Endodermal cell (in vitro differentiated cells): ENCODE results near the gene SLC22A24. TPM values are rescaled to one million over a fixed set of nuclear protein-coding genes. Genes with fewer than 3 reads are reported as not detected.

Experiments
- DNase-seq: peaks from one replicate; pipeline ENCODE4 v3.0.0-alpha.2; 2017
- H3K27ac ChIP-seq: 2 replicates; pipeline ENCODE4 v1.5.1; 2013; ENCODE audit warnings: mild to moderate bottlenecking, low read depth, low read length, moderate library complexity
- H3K27me3 ChIP-seq: 2 replicates; pipeline ENCODE4 v1.6.1; 2013; ENCODE audit warnings: mild to moderate bottlenecking, low read length, moderate library complexity; ENCODE audit not compliant: insufficient read depth, control insufficient read depth, poor library complexity, severe bottlenecking
- H3K36me3 ChIP-seq: 2 replicates; pipeline ENCODE4 v1.7.0; 2013; ENCODE audit warnings: mild to moderate bottlenecking, low read length, moderate library complexity; ENCODE audit not compliant: control insufficient read depth, insufficient read depth
- H3K4me1 ChIP-seq: one replicate; pipeline ENCODE4 v1.7.0; 2013; ENCODE audit warnings: low read length; ENCODE audit not compliant: control insufficient read depth, insufficient read depth
- H3K4me3 ChIP-seq: 2 replicates; pipeline ENCODE4 v1.5.1; 2013; ENCODE audit warnings: mild to moderate bottlenecking, low read length, moderate library complexity
- H3K9ac ChIP-seq: 2 replicates; pipeline ENCODE4 v1.6.1; 2013; ENCODE audit warnings: mild to moderate bottlenecking, low read length, moderate library complexity; ENCODE audit not compliant: poor library complexity, severe bottlenecking; ENCODE audit errors: extremely low read depth
- H3K9me3 ChIP-seq: 2 replicates; pipeline ENCODE4 v1.6.1; 2013; ENCODE audit warnings: mild to moderate bottlenecking, low read length, moderate library complexity; ENCODE audit not compliant: control insufficient read depth
- H3K27ac Mint-ChIP-seq: 2 replicates; pipeline ENCODE4 v1.8.0; 2020; ENCODE audit warnings: mixed read lengths
- H3K27me3 Mint-ChIP-seq: 2 replicates; pipeline ENCODE4 v1.8.0; 2021; ENCODE audit warnings: mild to moderate bottlenecking, mixed read lengths; ENCODE audit not compliant: insufficient read depth
- H3K36me3 Mint-ChIP-seq: 2 replicates; pipeline ENCODE4 v1.8.0; 2020; ENCODE audit warnings: low read depth, mixed read lengths
- H3K4me1 Mint-ChIP-seq: 2 replicates; pipeline ENCODE4 v1.8.0; 2020; ENCODE audit warnings: mixed read lengths
- H3K4me3 Mint-ChIP-seq: 2 replicates; pipeline ENCODE4 v1.8.0; 2020; ENCODE audit warnings: mild to moderate bottlenecking, moderate library complexity, mixed read lengths
- H3K9me3 Mint-ChIP-seq: 2 replicates; pipeline ENCODE4 v1.8.0; 2020; ENCODE audit warnings: mild to moderate bottlenecking, mixed read lengths
- CTCF ChIP-seq: fragments of 200-600 bp; sonication (generic); conservative IDR thresholded peaks from 2 replicates; pipeline ENCODE4 v1.5.0; 2021; ENCODE audit warnings: antibody characterized with exemption, mild to moderate bottlenecking
- WGBS, 2 experiments: methylation state at CpG; one replicate each; pipeline versions ENCODE4 v1.1.5 to v1.1.7; 2013; ENCODE audit warnings: missing lambda C conversion rate in 2 of 2, mixed read lengths in 1 of 2; ENCODE audit not compliant: insufficient coverage in 1 of 2, insufficient read length in 1 of 2; 5-methylcytosine and 5-hydroxymethylcytosine counted together
- total RNA-seq, 2 donors: library from RNA; stranded (reverse); fragmentation: NEBNext Ultra II Directional in 1 of 2; extraction: Animal tissue kit (Norgen Biotek cat#: 25700) in 1 of 2; gene quantifications; 2 replicates in 1 of 2; 3 replicates in 1 of 2; pipeline ENCODE4 v1.2.1, GENCODE V29; 2021

The SLC22A24 gene
- total RNA-seq, 2 donors from 2014 or later = not detected

GRCh38 chr11:63032457-63032856 lies 111.6 kb downstream of the SLC22A24 start:
- H3K4me1 Mint-ChIP-seq = peaks cover 11% of the 10 kb centered on the region
- Histone ChIP-seq H3K27ac (no peak overlapping the region), H3K36me3 (no peaks in the 10 kb centered on the region), H3K27me3 (no peaks in the 10 kb centered on the region), H3K9ac (no peak overlapping the region), H3K4me3 (no peak overlapping the region), H3K9me3 (peaks cover 3% of the 10 kb centered on the region), H3K4me1 (peaks cover 8% of the 10 kb centered on the region)
- peaks cover 16% of the 10 kb centered on the region for H3K9me3 Mint-ChIP-seq
- H3K27ac Mint-ChIP-seq = no peak overlapping the region
- H3K36me3 Mint-ChIP-seq = no peaks in the 10 kb centered on the region
- 98% methylated on average over 4 of the region's 4 CpGs for WGBS, 2 experiments
- no peak overlapping the region for H3K4me3 Mint-ChIP-seq
- DNase-seq = no peak
- no peaks in the 10 kb centered on the region for H3K27me3 Mint-ChIP-seq
- TF ChIP-seq CTCF = no peak

Other genes starting within 250 kb of the SLC22A24 start
- not detected for gene CHRM1, start 222.9 kb downstream of the SLC22A24 start, total RNA-seq
- not detected for gene SLC22A6, start 159.3 kb downstream of the SLC22A24 start, total RNA-seq
- gene SLC22A8, start 128.4 kb downstream of the SLC22A24 start, total RNA-seq = under 1 TPM in 1 of 2 donors, not detected in 1; 0.22 TPM
- under 1 TPM in 1 of 2 donors, not detected in 1; 0.18 TPM for gene SLC22A25, start 99.4 kb upstream of the SLC22A24 start, total RNA-seq
- not detected for gene SLC22A9, start 225.6 kb upstream of the SLC22A24 start, total RNA-seq